Activated CD8-positive, alpha-beta T cell treated with anti-CD3 and anti-CD28 coated beads for 36 hours (primary cell): ENCODE data around the gene RABGAP1L. TPM values are rescaled to one million over a fixed set of nuclear protein-coding genes. Genes with fewer than 3 reads are reported as not detected.

Experiments used
- ATAC-seq: fragments of 200-7000 bp; cut with Tn5 transposase; one replicate; pipeline ENCODE4 v1.10.0; 2021; ENCODE audit warnings: mild to moderate bottlenecking, moderate library complexity
- CTCF ChIA-PET: fragments of 350-600 bp; sonication (Branson Sonifier 250); formaldehyde crosslinking; loops from one replicate; lab custom pipeline; 2021; ENCODE audit warnings: antibody characterized with exemption; lab: Charles Lee
- POLR2A ChIA-PET: fragments of 350-600 bp; sonication (Branson Sonifier 250); formaldehyde crosslinking; loops from one replicate; lab custom pipeline; 2021; ENCODE audit warnings: antibody characterized with exemption; lab: Charles Lee
- DNase-seq: peaks from one replicate; pipeline ENCODE4 v3.0.0-alpha.2; 2020
- H3K27ac Mint-ChIP-seq: one replicate; pipeline ENCODE4 v1.8.0; 2021; ENCODE audit warnings: mild to moderate bottlenecking, mixed read lengths
- H3K27me3 Mint-ChIP-seq: one replicate; pipeline ENCODE4 v1.8.0; 2021; ENCODE audit warnings: mixed read lengths
- H3K36me3 Mint-ChIP-seq: one replicate; pipeline ENCODE4 v1.8.0; 2021; ENCODE audit warnings: low read depth, mixed read lengths
- H3K4me1 Mint-ChIP-seq: one replicate; pipeline ENCODE4 v1.8.0; 2021; ENCODE audit warnings: low read depth, mixed read lengths
- H3K4me3 Mint-ChIP-seq: one replicate; pipeline ENCODE4 v1.8.0; 2021; ENCODE audit warnings: mild to moderate bottlenecking, moderate library complexity, mixed read lengths
- H3K9me3 Mint-ChIP-seq: one replicate; pipeline ENCODE4 v1.8.0; 2021; ENCODE audit warnings: mixed read lengths
- intact Hi-C: fragments of 100-400 bp; cut with micrococcal nuclease; formaldehyde crosslinking; loops from one replicate; pipeline ENCODE4 v1.10.0; 2022
- total RNA-seq, 2 experiments: library from RNA; stranded (reverse); gene quantifications; one replicate each; pipeline ENCODE4 v1.2.3, GENCODE V29; 2021
- TF ChIP-seq, protein P1 (sequence below): fragments of 200-600 bp; IDR thresholded peaks from one replicate; pipeline ENCODE4 v1.8.0; 2022; ENCODE audit warnings: antibody characterized with exemption, mild to moderate bottlenecking

The RABGAP1L gene
- total RNA-seq, 2 experiments from 2014 or later = 26.9 to 29.4 TPM

DNA sequence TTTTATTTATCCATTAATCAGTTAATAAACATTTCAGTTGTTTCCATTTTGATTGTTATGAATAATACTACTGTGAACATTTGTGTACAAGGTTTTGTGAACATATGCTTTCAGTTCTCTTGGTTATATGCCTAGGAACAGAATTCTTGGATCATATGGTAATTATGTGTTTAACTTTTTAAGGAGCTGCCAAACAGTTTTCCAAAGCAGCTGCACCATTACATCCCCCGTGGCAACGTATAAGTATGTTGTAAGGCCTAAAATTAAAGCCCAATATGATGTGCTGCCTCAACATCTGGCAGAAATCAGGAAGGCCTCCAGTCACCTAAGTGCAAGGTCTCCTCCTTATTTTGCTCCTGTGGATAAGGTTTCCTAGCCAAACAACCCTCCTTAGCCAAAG, 604.9 kb downstream of the RABGAP1L start:
- no peak for DNase-seq
- H3K9me3 Mint-ChIP-seq = no peaks in the 10 kb centered on the region
- ChIA-PET POLR2A (no interaction called here), CTCF (interaction anchor here (1.9 kb wide), 1 partner anchor 502 kb away, joined by 6 read pairs; no protein-coding TSS in a partner anchor)
- ATAC-seq = no peak
- TF ChIP-seq, protein P1, sequence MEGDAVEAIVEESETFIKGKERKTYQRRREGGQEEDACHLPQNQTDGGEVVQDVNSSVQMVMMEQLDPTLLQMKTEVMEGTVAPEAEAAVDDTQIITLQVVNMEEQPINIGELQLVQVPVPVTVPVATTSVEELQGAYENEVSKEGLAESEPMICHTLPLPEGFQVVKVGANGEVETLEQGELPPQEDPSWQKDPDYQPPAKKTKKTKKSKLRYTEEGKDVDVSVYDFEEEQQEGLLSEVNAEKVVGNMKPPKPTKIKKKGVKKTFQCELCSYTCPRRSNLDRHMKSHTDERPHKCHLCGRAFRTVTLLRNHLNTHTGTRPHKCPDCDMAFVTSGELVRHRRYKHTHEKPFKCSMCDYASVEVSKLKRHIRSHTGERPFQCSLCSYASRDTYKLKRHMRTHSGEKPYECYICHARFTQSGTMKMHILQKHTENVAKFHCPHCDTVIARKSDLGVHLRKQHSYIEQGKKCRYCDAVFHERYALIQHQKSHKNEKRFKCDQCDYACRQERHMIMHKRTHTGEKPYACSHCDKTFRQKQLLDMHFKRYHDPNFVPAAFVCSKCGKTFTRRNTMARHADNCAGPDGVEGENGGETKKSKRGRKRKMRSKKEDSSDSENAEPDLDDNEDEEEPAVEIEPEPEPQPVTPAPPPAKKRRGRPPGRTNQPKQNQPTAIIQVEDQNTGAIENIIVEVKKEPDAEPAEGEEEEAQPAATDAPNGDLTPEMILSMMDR = no peak
- H3K36me3 Mint-ChIP-seq = no peaks in the 10 kb centered on the region
- H3K27ac Mint-ChIP-seq = no peak overlapping the region
- no peaks in the 10 kb centered on the region for H3K27me3 Mint-ChIP-seq
- intact Hi-C loops = no loop called here
- no peak overlapping the region for H3K4me3 Mint-ChIP-seq
- peaks cover 6% of the 10 kb centered on the region for H3K4me1 Mint-ChIP-seq

DNA sequence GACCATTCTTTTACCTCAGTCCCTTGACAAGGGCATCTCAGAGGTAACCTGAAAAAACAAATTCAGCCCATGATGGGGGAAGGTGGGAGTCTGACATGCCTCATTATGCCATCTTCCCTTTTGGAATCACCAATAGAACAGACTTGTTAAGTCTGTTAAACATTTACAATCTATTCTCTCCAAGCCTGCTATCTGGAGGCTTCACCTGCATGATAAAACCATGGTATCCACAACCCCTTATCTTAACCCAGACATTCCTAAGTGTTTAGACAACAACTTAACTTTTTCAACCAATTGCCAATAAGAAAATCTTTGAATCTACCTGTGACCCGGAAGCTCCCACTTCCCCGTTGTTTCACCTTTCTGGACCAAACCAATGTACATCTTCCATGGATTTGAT, 607.4 kb downstream of the RABGAP1L start:
- intact Hi-C loops = no loop called here
- Mint-ChIP-seq H3K9me3 (no peaks in the 10 kb centered on the region), H3K4me1 (peaks cover 6% of the 10 kb centered on the region), H3K36me3 (no peaks in the 10 kb centered on the region), H3K4me3 (no peak overlapping the region), H3K27ac (no peak overlapping the region), H3K27me3 (no peaks in the 10 kb centered on the region)
- ChIA-PET POLR2A (interaction anchor here (1.0 kb wide), 1 partner anchor 233 kb away, joined by 5 read pairs; the partner anchor contains the start of gene CACYBP), CTCF (interaction anchor here (0.8 to 1.0 kb wide), 2 partner anchors 23 to 232 kb away, joined by 3 to 4 read pairs; no protein-coding TSS in a partner anchor)
- DNase-seq (no peak), ATAC-seq (no peak)
- TF ChIP-seq, protein P1 = no peak

DNA sequence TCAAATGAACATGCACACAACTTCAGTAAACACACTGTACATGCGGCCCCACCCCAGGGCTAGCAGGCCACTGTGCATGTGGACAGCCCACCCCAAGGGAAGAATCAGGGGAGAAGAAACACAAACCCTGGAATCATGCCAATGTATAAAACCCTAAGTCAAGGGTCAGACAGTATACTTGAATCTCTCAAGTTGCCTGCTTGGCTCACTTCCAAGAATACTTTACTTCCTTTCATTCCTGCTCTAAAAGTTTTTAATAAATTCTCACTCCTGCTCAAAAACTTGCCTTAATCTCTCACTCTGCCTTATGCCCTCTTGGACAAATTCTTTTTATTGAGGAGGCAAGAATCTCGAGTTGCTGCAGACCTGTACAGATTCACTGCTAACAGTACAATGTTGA, 609.2 kb downstream of the RABGAP1L start:
- no peak for ATAC-seq
- CTCF ChIA-PET = no interaction called here
- H3K27ac Mint-ChIP-seq = no peak overlapping the region
- H3K36me3 Mint-ChIP-seq = no peaks in the 10 kb centered on the region
- no peaks in the 10 kb centered on the region for H3K9me3 Mint-ChIP-seq
- H3K27me3 Mint-ChIP-seq = no peaks in the 10 kb centered on the region
- POLR2A ChIA-PET = no interaction called here
- H3K4me3 Mint-ChIP-seq = no peak overlapping the region
- intact Hi-C loops = no loop called here
- no peak for DNase-seq
- peaks cover 6% of the 10 kb centered on the region for H3K4me1 Mint-ChIP-seq
- TF ChIP-seq, protein P1 = no peak

DNA sequence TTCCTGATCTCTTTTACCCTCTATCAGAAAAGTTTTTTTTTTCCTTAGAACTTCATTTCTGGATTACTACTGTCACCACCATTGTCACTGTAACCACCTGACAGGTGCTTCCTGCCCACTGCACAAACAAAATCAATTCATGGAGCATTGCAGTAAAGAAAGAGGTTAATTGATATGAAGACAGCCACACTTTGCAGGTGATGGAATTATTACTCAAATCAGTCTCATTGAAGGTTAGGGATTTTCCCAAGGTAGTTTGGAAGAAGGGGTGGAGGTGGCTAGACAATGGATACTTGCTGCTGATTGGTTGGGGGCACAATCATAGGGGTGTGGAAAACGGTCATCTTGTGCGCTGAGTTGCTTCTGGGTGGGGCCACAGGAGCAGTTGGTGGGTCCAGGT, 609.6 kb downstream of the RABGAP1L start:
- ATAC-seq = peak; percentile 27
- no peak for DNase-seq
- ChIA-PET CTCF (interaction anchor here (2.1 kb wide), 1 partner anchor 230 kb away, joined by 13 read pairs; no protein-coding TSS in a partner anchor), POLR2A (no interaction called here)
- TF ChIP-seq, protein P1 = no peak
- no peak overlapping the region for H3K4me3 Mint-ChIP-seq
- intact Hi-C loops = no loop called here
- no peaks in the 10 kb centered on the region for H3K36me3 Mint-ChIP-seq
- no peaks in the 10 kb centered on the region for H3K27me3 Mint-ChIP-seq
- no peaks in the 10 kb centered on the region for H3K9me3 Mint-ChIP-seq
- H3K27ac Mint-ChIP-seq = no peak overlapping the region
- peaks cover 6% of the 10 kb centered on the region for H3K4me1 Mint-ChIP-seq

DNA sequence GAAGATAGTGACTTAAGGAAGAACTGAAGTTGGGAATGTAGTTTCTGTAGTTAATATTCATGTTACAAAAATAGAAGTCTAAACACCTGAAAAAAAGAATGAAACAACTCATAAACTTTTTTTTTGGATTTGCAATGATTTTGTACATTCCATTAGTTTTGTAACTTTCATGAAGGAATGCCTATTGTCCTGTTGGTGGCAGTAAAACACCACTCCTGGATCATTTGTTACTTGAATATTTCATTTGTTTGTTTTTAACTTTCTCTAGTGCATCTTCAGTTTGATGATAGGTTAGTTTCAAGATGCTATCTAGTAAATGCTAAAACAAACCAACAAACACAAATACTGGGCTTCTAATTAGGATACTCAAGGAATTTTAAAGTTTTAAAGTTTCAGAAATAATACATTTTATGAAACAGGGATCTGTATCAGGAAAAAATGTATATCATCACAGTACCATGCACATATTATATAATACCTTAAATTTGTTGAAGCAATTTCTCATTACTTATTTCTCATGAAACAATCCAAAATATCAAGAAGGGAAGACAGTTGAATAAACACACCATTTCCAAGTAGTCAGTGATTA, 610.7 kb downstream of the RABGAP1L start:
- no peak overlapping the region for H3K4me3 Mint-ChIP-seq
- no peaks in the 10 kb centered on the region for H3K27me3 Mint-ChIP-seq
- ATAC-seq = no peak
- POLR2A ChIA-PET = no interaction called here
- H3K27ac Mint-ChIP-seq = no peak overlapping the region
- H3K36me3 Mint-ChIP-seq = no peaks in the 10 kb centered on the region
- CTCF ChIA-PET = interaction anchor here (0.7 to 2.1 kb wide), 8 partner anchors 13 to 229 kb away, joined by 3 to 13 read pairs (median 4); no protein-coding TSS in a partner anchor
- peaks cover 6% of the 10 kb centered on the region for H3K4me1 Mint-ChIP-seq
- DNase-seq = peak; percentile 7
- intact Hi-C loops = loop anchor here (1.0 kb wide), 1 partner anchor 228 kb away; no protein-coding TSS in a partner anchor
- TF ChIP-seq, protein P1 = peak; percentile 77
- H3K9me3 Mint-ChIP-seq = no peaks in the 10 kb centered on the region
